Stimulated activated effector memory CD8-positive, alpha-beta T cell treated with anti-CD3 and anti-CD28 coated beads, Interleukin-12 subunit alpha, Interleukin-12 subunit beta, amount 100 ng/mL, for 72 hours (primary cell): ENCODE results near the gene TNFRSF18.

Experiments used
- ATAC-seq: fragments of 150-1000 bp; cut with Tn5 transposase; 2 replicates; pipeline ENCODE4 v1.10.0; 2021
- DNase-seq, 2 donors: peaks; one replicate each; pipeline ENCODE4 v3.0.0; 2021 to 2022; ENCODE audit warnings: low spot score in 2 of 2
- H3K27ac Mint-ChIP-seq: one replicate; pipeline ENCODE4 v1.8.0; 2022; ENCODE audit warnings: mild to moderate bottlenecking, mixed read lengths
- H3K36me3 Mint-ChIP-seq: one replicate; pipeline ENCODE4 v1.8.0; 2022; ENCODE audit warnings: mild to moderate bottlenecking, mixed read lengths
- H3K4me1 Mint-ChIP-seq: one replicate; pipeline ENCODE4 v1.8.0; 2022; ENCODE audit warnings: mixed read lengths
- H3K4me3 Mint-ChIP-seq: one replicate; pipeline ENCODE4 v1.8.0; 2022; ENCODE audit warnings: mild to moderate bottlenecking, mixed read lengths
- H3K9me3 Mint-ChIP-seq: one replicate; pipeline ENCODE4 v1.8.0; 2022; ENCODE audit warnings: mixed read lengths

Gene TNFRSF18

DNA sequence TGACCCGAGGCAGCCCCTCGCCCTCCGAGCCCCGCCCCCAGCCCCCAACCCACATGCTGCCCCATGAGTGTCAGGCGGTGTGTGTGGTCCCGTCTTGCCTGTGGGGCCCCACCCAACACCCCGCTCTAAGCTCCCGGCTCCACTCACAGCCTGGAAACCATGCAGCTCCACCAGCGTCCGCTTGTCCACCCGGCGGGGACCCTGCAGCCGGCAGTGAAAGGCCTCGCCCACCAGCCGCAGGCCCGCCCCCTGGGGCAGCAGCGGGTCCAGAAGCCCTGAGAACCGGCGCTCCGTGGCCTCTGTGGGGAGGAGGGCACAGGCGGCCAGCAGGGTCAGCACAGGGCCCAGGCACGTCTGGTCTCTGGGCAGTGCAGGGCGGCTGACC lies 37.4 kb upstream of the TNFRSF18 start:
- ATAC-seq: no peak
- no peak for DNase-seq
- no peaks in the 10 kb centered on the region for H3K36me3 Mint-ChIP-seq
- H3K4me3 Mint-ChIP-seq: no peak overlapping the region
- no peaks in the 10 kb centered on the region for H3K9me3 Mint-ChIP-seq
- no peak overlapping the region for H3K27ac Mint-ChIP-seq
- H3K4me1 Mint-ChIP-seq: no peaks in the 10 kb centered on the region

DNA sequence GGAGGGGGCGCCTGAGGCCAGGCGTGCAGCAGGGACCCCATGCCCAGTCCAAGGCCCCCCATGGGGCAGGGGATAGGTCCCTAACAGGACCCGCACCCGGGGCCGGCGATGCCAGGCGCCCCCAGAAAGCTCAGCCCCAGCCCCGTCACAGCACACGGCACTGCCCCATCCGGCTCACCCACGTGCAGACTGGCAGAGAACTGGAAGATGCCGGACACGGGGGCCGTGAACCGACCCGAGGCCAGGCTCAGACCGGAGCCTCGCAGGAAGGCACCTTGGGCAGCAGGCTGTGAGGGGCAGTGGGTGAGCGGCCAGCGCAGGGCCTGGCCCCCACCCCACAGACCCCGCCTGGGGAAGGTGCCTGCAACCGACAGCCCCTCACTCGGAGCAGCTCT lies 36.9 kb upstream of the TNFRSF18 start:
- no peak overlapping the region for H3K27ac Mint-ChIP-seq
- no peaks in the 10 kb centered on the region for H3K36me3 Mint-ChIP-seq
- no peaks in the 10 kb centered on the region for H3K4me1 Mint-ChIP-seq
- DNase-seq (no peak), ATAC-seq (no peak)
- no peak overlapping the region for H3K4me3 Mint-ChIP-seq
- H3K9me3 Mint-ChIP-seq: no peaks in the 10 kb centered on the region

GRCh38 chr1:1242461-1243265 lies 36.3 kb upstream of the TNFRSF18 start:
- no peaks in the 10 kb centered on the region for H3K36me3 Mint-ChIP-seq
- H3K9me3 Mint-ChIP-seq: no peaks in the 10 kb centered on the region
- H3K4me3 Mint-ChIP-seq: no peak overlapping the region
- H3K27ac Mint-ChIP-seq: no peak overlapping the region
- no peaks in the 10 kb centered on the region for H3K4me1 Mint-ChIP-seq
- no peak for DNase-seq
- ATAC-seq: no peak

DNA sequence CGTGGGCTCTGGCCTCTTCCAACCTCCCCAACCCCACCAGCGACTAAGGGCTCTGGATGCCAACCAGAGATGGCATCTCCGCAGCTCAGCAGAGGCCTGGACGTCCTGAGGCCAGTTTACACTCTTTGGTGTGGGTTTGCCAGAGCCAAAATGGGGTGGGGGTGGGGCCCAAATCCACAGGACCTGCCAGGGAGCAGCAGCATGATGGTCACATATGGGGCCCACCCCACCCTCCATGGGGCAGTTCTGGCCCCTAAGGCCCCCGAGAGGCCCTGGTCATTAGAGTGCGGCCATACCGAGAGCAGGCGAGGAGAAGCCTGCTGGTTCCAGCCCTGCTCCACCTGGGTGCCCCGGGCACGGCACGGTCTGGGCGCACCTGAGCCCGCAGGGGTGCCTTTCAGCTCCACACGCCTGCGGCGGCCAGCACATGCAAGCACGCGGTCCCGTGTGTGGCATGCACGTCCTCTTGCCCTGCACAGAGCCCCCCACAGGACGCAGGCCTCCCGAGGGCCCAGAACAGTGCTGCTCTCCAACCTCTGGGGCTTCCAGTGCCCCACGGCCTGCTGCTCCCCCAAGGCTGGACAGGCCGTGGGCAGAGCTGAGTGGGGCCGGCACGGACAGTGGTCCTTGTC lies 35.3 kb upstream of the TNFRSF18 start:
- Mint-ChIP-seq H3K27ac (no peak overlapping the region), H3K4me1 (no peaks in the 10 kb centered on the region), H3K4me3 (no peak overlapping the region), H3K9me3 (no peaks in the 10 kb centered on the region), H3K36me3 (no peaks in the 10 kb centered on the region)
- ATAC-seq (no peak), DNase-seq (no peak)

GRCh38 chr1:1240822-1241587 lies 34.6 kb upstream of the TNFRSF18 start:
- ATAC-seq (no peak), DNase-seq (no peak)
- H3K4me3 Mint-ChIP-seq: no peak overlapping the region
- H3K4me1 Mint-ChIP-seq: no peaks in the 10 kb centered on the region
- no peaks in the 10 kb centered on the region for H3K9me3 Mint-ChIP-seq
- H3K27ac Mint-ChIP-seq: no peak overlapping the region
- H3K36me3 Mint-ChIP-seq: no peaks in the 10 kb centered on the region

DNA sequence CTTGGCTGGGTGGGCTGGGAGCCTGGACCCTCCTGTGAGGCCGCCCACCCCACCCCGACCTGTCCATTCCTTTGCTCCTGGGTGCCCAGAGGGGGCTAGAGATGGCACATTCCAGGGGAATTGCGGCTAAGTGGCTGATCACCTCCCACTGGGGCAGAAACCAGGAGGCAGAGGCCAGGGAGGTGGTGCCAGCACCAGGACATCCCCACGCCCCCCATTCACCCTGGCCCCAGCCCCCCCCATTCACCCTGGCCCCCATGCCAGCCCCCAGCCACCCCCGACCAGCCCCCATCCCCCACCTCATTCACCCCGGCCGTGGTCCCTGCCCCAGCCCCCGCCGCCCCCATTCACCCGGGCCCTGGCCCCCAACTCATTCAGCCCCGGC lies 33.9 kb upstream of the TNFRSF18 start:
- no peak for ATAC-seq

DNA sequence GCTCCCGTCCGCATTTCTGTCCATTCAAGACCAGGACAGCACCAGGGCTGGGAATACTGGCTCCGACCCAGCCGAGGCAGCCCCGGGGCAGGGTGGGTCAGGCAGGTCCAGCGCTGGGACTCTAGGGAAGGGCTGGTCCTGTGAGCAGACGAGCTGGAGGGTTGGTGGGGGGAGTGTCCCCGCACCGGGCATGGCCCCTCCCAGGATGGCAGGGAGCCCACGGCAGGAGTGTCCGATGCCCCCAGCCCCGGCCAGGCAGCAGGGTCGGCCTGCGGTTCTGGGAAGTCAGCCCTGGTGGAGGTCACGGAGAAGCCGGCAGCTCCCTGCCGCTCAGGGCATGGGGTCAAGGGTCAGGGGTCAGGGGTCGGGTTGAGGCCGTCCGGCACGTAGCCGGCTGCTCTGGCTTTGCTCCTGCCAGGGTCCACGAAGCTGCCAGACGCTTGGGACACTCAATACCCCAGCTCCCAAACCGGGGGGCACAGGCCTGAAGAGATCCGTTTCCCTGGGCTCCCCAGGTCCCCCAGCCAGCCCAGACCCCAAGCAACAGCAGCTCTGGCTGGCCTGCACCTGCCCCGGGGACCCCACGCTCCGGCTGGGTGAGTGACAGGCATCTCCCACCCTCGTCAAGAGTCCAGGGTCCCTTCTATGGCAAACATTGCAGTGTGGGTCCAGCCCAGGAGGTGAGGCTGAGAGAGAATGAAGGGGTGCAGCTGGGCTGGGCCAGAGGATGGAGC lies 33.4 kb upstream of the TNFRSF18 start:
- no peak overlapping the region for H3K4me3 Mint-ChIP-seq
- peaks cover 4% of the 10 kb centered on the region for H3K36me3 Mint-ChIP-seq
- no peaks in the 10 kb centered on the region for H3K4me1 Mint-ChIP-seq
- ATAC-seq (no peak), DNase-seq (peak in 1 of 2 donors; percentile 49)
- no peaks in the 10 kb centered on the region for H3K9me3 Mint-ChIP-seq
- H3K27ac Mint-ChIP-seq: no peak overlapping the region

More for the DNA sequence above, 33.9 kb upstream of the TNFRSF18 start:
- no peaks in the 10 kb centered on the region for H3K36me3 Mint-ChIP-seq
- H3K4me1 Mint-ChIP-seq: no peaks in the 10 kb centered on the region
- no peaks in the 10 kb centered on the region for H3K9me3 Mint-ChIP-seq
- no peak for DNase-seq
- no peak overlapping the region for H3K27ac Mint-ChIP-seq
- H3K4me3 Mint-ChIP-seq: no peak overlapping the region

GRCh38 chr1:1239227-1239613 lies 32.8 kb upstream of the TNFRSF18 start:
- no peak for ATAC-seq
- no peak overlapping the region for H3K27ac Mint-ChIP-seq
- no peaks in the 10 kb centered on the region for H3K9me3 Mint-ChIP-seq
- peaks cover 10% of the 10 kb centered on the region for H3K36me3 Mint-ChIP-seq
- H3K4me1 Mint-ChIP-seq: peaks cover 6% of the 10 kb centered on the region
- DNase-seq: no peak
- H3K4me3 Mint-ChIP-seq: no peak overlapping the region

GRCh38 chr1:1238702-1239178 lies 32.3 kb upstream of the TNFRSF18 start:
- H3K4me1 Mint-ChIP-seq: peaks cover 10% of the 10 kb centered on the region
- H3K27ac Mint-ChIP-seq: no peak overlapping the region
- ATAC-seq (no peak), DNase-seq (no peak)
- H3K4me3 Mint-ChIP-seq: no peak overlapping the region
- peaks cover 15% of the 10 kb centered on the region for H3K36me3 Mint-ChIP-seq
- no peaks in the 10 kb centered on the region for H3K9me3 Mint-ChIP-seq

DNA sequence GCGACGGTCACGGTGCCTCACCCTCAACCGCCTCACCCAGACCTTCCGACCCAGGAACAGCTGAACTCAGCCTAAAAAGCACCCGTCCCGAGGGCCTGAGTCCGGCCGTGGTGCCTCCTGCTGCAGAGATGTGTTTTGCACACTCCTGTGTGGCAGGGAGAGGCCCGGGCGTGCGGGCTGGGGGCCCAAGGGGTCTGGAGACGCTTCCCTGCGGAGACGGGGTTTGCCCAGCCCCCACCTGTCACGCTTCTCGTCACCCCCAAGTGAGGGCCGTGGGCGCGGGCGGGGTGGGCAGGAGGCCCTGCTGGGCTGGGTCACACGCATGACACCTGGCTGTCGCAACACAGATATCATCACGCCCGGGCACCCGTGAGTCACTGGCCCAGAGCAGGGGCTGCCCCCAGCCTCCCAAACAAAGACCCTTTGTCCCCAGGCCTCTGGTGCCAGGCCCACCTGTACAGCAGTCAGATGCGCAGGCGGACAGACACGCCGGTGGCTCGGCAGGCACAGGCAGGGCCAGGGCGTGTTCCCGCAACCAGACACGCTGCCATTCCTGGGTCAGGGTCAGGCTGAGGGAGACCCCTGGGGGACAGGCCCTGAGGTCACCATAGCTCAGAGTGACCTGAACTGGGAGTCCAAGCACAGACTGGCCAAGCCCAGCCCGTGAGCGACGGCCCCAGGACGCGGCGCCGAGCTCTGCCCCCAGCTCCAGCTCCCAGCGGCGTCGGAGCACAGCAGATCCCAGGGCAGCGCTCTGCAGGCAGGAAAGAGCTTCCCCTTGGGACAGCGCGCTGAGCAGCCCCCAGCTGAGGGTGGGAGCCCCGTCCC lies 31.7 kb upstream of the TNFRSF18 start:
- no peak overlapping the region for H3K4me3 Mint-ChIP-seq
- DNase-seq: peak in 1 of 2 donors; percentile 52
- peaks cover 16% of the 10 kb centered on the region for H3K4me1 Mint-ChIP-seq
- H3K36me3 Mint-ChIP-seq: peaks cover 20% of the 10 kb centered on the region
- H3K27ac Mint-ChIP-seq: no peak overlapping the region
- ATAC-seq: peak; percentile 9
- H3K9me3 Mint-ChIP-seq: no peaks in the 10 kb centered on the region

- ATAC-seq (no peak), DNase-seq (no peak)
- H3K4me3 Mint-ChIP-seq: no peak overlapping the region
- no peak overlapping the region for H3K27ac Mint-ChIP-seq
- no peaks in the 10 kb centered on the region for H3K9me3 Mint-ChIP-seq
- H3K4me1 Mint-ChIP-seq: peaks cover 16% of the 10 kb centered on the region
- peaks cover 20% of the 10 kb centered on the region for H3K36me3 Mint-ChIP-seq
These were observed 30.8 kb upstream of the TNFRSF18 start for GRCh38 chr1:1236945-1237873.

GRCh38 chr1:1236176-1236763 lies 29.9 kb upstream of the TNFRSF18 start:
- Mint-ChIP-seq H3K4me3 (no peak overlapping the region), H3K36me3 (peaks cover 24% of the 10 kb centered on the region), H3K4me1 (peaks cover 16% of the 10 kb centered on the region), H3K9me3 (no peaks in the 10 kb centered on the region), H3K27ac (no peak overlapping the region)
- ATAC-seq (no peak), DNase-seq (no peak)

DNA sequence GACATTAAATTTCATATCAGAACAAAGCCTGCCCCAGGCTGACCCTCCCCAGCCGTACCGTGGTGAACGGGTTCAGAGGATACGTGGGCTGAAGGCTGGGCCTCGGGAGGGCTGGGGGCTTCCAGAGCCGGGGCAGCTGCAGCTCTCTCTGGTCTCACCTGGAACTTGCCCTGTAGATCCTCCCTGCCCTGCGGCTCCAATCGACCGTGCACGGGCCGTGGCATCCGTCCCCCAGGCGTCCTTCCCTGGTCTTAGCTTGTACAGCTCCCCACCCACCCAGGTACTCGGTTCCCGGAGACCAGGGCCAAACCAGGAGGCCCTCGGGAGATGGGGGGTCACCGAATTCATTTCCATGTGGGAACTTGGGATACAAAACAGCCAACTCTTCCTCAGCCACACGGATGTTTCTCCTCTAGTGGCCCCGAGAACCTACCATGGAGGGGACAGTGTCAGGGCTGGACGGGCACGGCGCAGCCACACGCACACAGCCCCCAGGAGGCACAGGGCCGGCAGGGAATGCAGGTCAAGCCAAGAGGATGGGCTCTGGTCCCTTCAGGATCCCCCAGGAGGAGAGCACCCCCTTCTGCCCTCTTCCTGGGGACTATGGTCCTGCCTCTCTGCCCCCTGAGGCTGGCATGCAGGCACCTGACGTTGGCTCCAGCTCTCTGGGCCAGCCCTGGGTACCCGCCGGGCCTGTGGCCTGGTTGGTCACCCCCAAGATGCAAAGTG lies 28.8 kb upstream of the TNFRSF18 start:
- H3K4me3 Mint-ChIP-seq: peak overlapping the region; percentile 61
- no peak for DNase-seq
- no peak overlapping the region for H3K27ac Mint-ChIP-seq
- H3K36me3 Mint-ChIP-seq: peaks cover 35% of the 10 kb centered on the region
- H3K9me3 Mint-ChIP-seq: no peaks in the 10 kb centered on the region
- ATAC-seq: no peak
- H3K4me1 Mint-ChIP-seq: peaks cover 24% of the 10 kb centered on the region
